ENCODE results near the gene NAV2.

NAV2 gene

GRCh38 chr11:20129665-20130064 is 417.0 kb downstream of the NAV2 start:
- Histone ChIP-seq H2BK5ac (ENCODE audit: low read depth, low read length, poor library complexity) (no peak overlapping the region), H4K8ac (ENCODE audit: low read depth, low read length) (no peak overlapping the region), H3K4me1 (ENCODE audit: control insufficient read depth in 1 of 2, insufficient read depth in 2 of 2, low read length in 2 of 2) (peaks cover 2 to 11% of the 10 kb centered on the region in 2 experiments), H3K9ac (ENCODE audit: low read length) (no peak overlapping the region), H3K14ac (ENCODE audit: low read length) (no peak overlapping the region), H3K79me2 (ENCODE audit: control insufficient read depth, insufficient read depth, low read length, poor library complexity) (peaks cover 6% of the 10 kb centered on the region), H3K27me3 (ENCODE audit: insufficient read depth, low read length) (no peaks in the 10 kb centered on the region), H2BK12ac (ENCODE audit: low read length) (no peak overlapping the region), H3K79me1 (ENCODE audit: low read length) (peaks cover 7% of the 10 kb centered on the region), H2AFZ (ENCODE audit: insufficient read depth, low read length, poor library complexity) (no peak overlapping the region), H3K9me3 (ENCODE audit: insufficient read depth, low read depth, low read length) (no peaks in the 10 kb centered on the region), H3K27ac (ENCODE audit: low read depth, low read length) (no peak overlapping the region), H3K4me3 (ENCODE audit: low read depth, low read length) (no peak overlapping the region), H2BK120ac (ENCODE audit: insufficient read depth, low read length, poor library complexity) (no peak overlapping the region), H4K91ac (ENCODE audit: low read depth, low read length) (no peak overlapping the region), H3K4me2 (ENCODE audit: low read length) (no peak overlapping the region), H3K36me3 (ENCODE audit: control insufficient read depth in 1 of 2, insufficient read depth in 2 of 2, low read length in 2 of 2) (no peaks in the 10 kb centered on the region), H4K12ac (ENCODE audit: low read depth, low read length) (no peak overlapping the region), H2AK5ac (ENCODE audit: low read length) (no peak overlapping the region), H3K18ac (ENCODE audit: low read length) (no peak overlapping the region), H3K23ac (ENCODE audit: low read length) (no peak overlapping the region), H3K4ac (ENCODE audit: low read depth, low read length) (no peak overlapping the region)
- DNase-seq = no peak
- WGBS (ENCODE audit: extremely low coverage, insufficient coverage, insufficient read length) = no CpG with 5 or more reads among the region's 4 CpGs

- peak overlapping the region; percentile 47 for H4K91ac ChIP-seq (ENCODE audit: low read depth, low read length)
- H3K79me1 ChIP-seq (ENCODE audit: low read length) = peaks cover 7% of the 10 kb centered on the region
- no peak overlapping the region for H3K27ac ChIP-seq (ENCODE audit: low read depth, low read length)
- H2AFZ ChIP-seq (ENCODE audit: insufficient read depth, low read length, poor library complexity) = peak overlapping the region; percentile 82
- peak overlapping the region; percentile 10 for H3K4ac ChIP-seq (ENCODE audit: low read depth, low read length)
- H3K23ac ChIP-seq (ENCODE audit: low read length) = no peak overlapping the region
- peak overlapping the region; percentile 64 for H3K14ac ChIP-seq (ENCODE audit: low read length)
- DNase-seq = peak in 1 of 2 donors; percentile 46
- no peak overlapping the region for H2BK5ac ChIP-seq (ENCODE audit: low read depth, low read length, poor library complexity)
- H3K9me3 ChIP-seq (ENCODE audit: insufficient read depth, low read depth, low read length) = no peaks in the 10 kb centered on the region
- peaks cover 2 to 6% of the 10 kb centered on the region in 2 experiments for H3K4me1 ChIP-seq (ENCODE audit: control insufficient read depth in 1 of 2, insufficient read depth in 2 of 2, low read length in 2 of 2)
- H3K4me2 ChIP-seq (ENCODE audit: low read length) = peak overlapping the region; percentile 98
- peaks cover 6% of the 10 kb centered on the region for H3K79me2 ChIP-seq (ENCODE audit: control insufficient read depth, insufficient read depth, low read length, poor library complexity)
- no CpG with 5 or more reads among the region's 51 CpGs for WGBS (ENCODE audit: extremely low coverage, insufficient coverage, insufficient read length)
- no peak overlapping the region for H3K18ac ChIP-seq (ENCODE audit: low read length)
- no peak overlapping the region for H2AK5ac ChIP-seq (ENCODE audit: low read length)
- peak overlapping the region; percentile 81 for H4K8ac ChIP-seq (ENCODE audit: low read depth, low read length)
- peak overlapping the region; percentile 23 for H2BK120ac ChIP-seq (ENCODE audit: insufficient read depth, low read length, poor library complexity)
- H3K36me3 ChIP-seq (ENCODE audit: control insufficient read depth in 1 of 2, insufficient read depth in 2 of 2, low read length in 2 of 2) = no peaks in the 10 kb centered on the region
- peak overlapping the region; percentile 19 for H2BK12ac ChIP-seq (ENCODE audit: low read length)
- peak overlapping the region; percentile 60 for H3K4me3 ChIP-seq (ENCODE audit: low read depth, low read length)
- H3K9ac ChIP-seq (ENCODE audit: low read length) = peak overlapping the region; percentile 10
- H4K12ac ChIP-seq (ENCODE audit: low read depth, low read length) = peak overlapping the region; percentile 37
- no peaks in the 10 kb centered on the region for H3K27me3 ChIP-seq (ENCODE audit: insufficient read depth, low read length)
These were observed 419.4 kb downstream of the NAV2 start for GRCh38 chr11:20131788-20132666.

GRCh38 chr11:20132667-20133039 is 420.0 kb downstream of the NAV2 start:
- no peaks in the 10 kb centered on the region for H3K27me3 ChIP-seq (ENCODE audit: insufficient read depth, low read length)
- no peak overlapping the region for H4K91ac ChIP-seq (ENCODE audit: low read depth, low read length)
- H3K27ac ChIP-seq (ENCODE audit: low read depth, low read length) = no peak overlapping the region
- no peak overlapping the region for H3K18ac ChIP-seq (ENCODE audit: low read length)
- peaks cover 2 to 6% of the 10 kb centered on the region in 2 experiments for H3K4me1 ChIP-seq (ENCODE audit: control insufficient read depth in 1 of 2, insufficient read depth in 2 of 2, low read length in 2 of 2)
- no peak overlapping the region for H4K12ac ChIP-seq (ENCODE audit: low read depth, low read length)
- no peak overlapping the region for H3K4ac ChIP-seq (ENCODE audit: low read depth, low read length)
- H2BK120ac ChIP-seq (ENCODE audit: insufficient read depth, low read length, poor library complexity) = no peak overlapping the region
- H3K36me3 ChIP-seq (ENCODE audit: control insufficient read depth in 1 of 2, insufficient read depth in 2 of 2, low read length in 2 of 2) = no peaks in the 10 kb centered on the region
- H2BK5ac ChIP-seq (ENCODE audit: low read depth, low read length, poor library complexity) = no peak overlapping the region
- WGBS (ENCODE audit: extremely low coverage, insufficient coverage, insufficient read length) = no CpG with 5 or more reads among the region's 8 CpGs
- no peak overlapping the region for H3K9ac ChIP-seq (ENCODE audit: low read length)
- peak overlapping the region; percentile 98 for H3K4me2 ChIP-seq (ENCODE audit: low read length)
- peaks cover 7% of the 10 kb centered on the region for H3K79me1 ChIP-seq (ENCODE audit: low read length)
- no peak overlapping the region for H3K4me3 ChIP-seq (ENCODE audit: low read depth, low read length)
- DNase-seq = peak in 1 of 2 donors; percentile 74
- no peak overlapping the region for H3K14ac ChIP-seq (ENCODE audit: low read length)
- H4K8ac ChIP-seq (ENCODE audit: low read depth, low read length) = no peak overlapping the region
- no peak overlapping the region for H2AK5ac ChIP-seq (ENCODE audit: low read length)
- no peak overlapping the region for H2AFZ ChIP-seq (ENCODE audit: insufficient read depth, low read length, poor library complexity)
- H3K9me3 ChIP-seq (ENCODE audit: insufficient read depth, low read depth, low read length) = no peaks in the 10 kb centered on the region
- no peak overlapping the region for H3K23ac ChIP-seq (ENCODE audit: low read length)
- H3K79me2 ChIP-seq (ENCODE audit: control insufficient read depth, insufficient read depth, low read length, poor library complexity) = peaks cover 6% of the 10 kb centered on the region
- no peak overlapping the region for H2BK12ac ChIP-seq (ENCODE audit: low read length)

GRCh38 chr11:20134991-20135736 is 422.5 kb downstream of the NAV2 start:
- Histone ChIP-seq H2BK5ac (ENCODE audit: low read depth, low read length, poor library complexity) (no peak overlapping the region), H3K79me1 (ENCODE audit: low read length) (peaks cover 7% of the 10 kb centered on the region), H3K23ac (ENCODE audit: low read length) (no peak overlapping the region), H3K79me2 (ENCODE audit: control insufficient read depth, insufficient read depth, low read length, poor library complexity) (peaks cover 6% of the 10 kb centered on the region), H3K36me3 (ENCODE audit: control insufficient read depth in 1 of 2, insufficient read depth in 2 of 2, low read length in 2 of 2) (no peaks in the 10 kb centered on the region), H2BK12ac (ENCODE audit: low read length) (no peak overlapping the region), H4K91ac (ENCODE audit: low read depth, low read length) (no peak overlapping the region), H2AK5ac (ENCODE audit: low read length) (no peak overlapping the region), H3K4ac (ENCODE audit: low read depth, low read length) (no peak overlapping the region), H3K27me3 (ENCODE audit: insufficient read depth, low read length) (no peaks in the 10 kb centered on the region), H2AFZ (ENCODE audit: insufficient read depth, low read length, poor library complexity) (no peak overlapping the region), H3K9ac (ENCODE audit: low read length) (no peak overlapping the region), H3K14ac (ENCODE audit: low read length) (no peak overlapping the region), H4K12ac (ENCODE audit: low read depth, low read length) (no peak overlapping the region), H3K4me2 (ENCODE audit: low read length) (no peak overlapping the region), H3K4me3 (ENCODE audit: low read depth, low read length) (no peak overlapping the region), H2BK120ac (ENCODE audit: insufficient read depth, low read length, poor library complexity) (no peak overlapping the region), H3K4me1 (ENCODE audit: control insufficient read depth in 1 of 2, insufficient read depth in 2 of 2, low read length in 2 of 2) (peaks cover 2 to 6% of the 10 kb centered on the region in 2 experiments), H3K27ac (ENCODE audit: low read depth, low read length) (no peak overlapping the region), H4K8ac (ENCODE audit: low read depth, low read length) (no peak overlapping the region), H3K9me3 (ENCODE audit: insufficient read depth, low read depth, low read length) (no peaks in the 10 kb centered on the region), H3K18ac (ENCODE audit: low read length) (no peak overlapping the region)
- DNase-seq = peak in 1 of 2 donors; percentile 58
- WGBS (ENCODE audit: extremely low coverage, insufficient coverage, insufficient read length) = no CpG with 5 or more reads among the region's 5 CpGs

Measured in trophoblast cell (in vitro differentiated cells and primary cell).